Neuronal stem cell (in vitro differentiated cells): ENCODE measurements around the gene ABCC4.

Experiments
- DNase-seq: peaks from one replicate; pipeline ENCODE4 v3.0.0-alpha.2; 2013; ENCODE audit warnings: low spot score
- H2AFZ ChIP-seq: one replicate; pipeline ENCODE4 v1.6.1; 2013; ENCODE audit warnings: mild to moderate bottlenecking, low read length, inconsistent platforms
- H2AK5ac ChIP-seq: 2 replicates; pipeline ENCODE4 v1.6.1; 2013; ENCODE audit warnings: low read depth, mild to moderate bottlenecking, inconsistent platforms, low read length, moderate library complexity, mixed read lengths
- H2BK120ac ChIP-seq: 2 replicates; pipeline ENCODE4 v1.6.1; 2013; ENCODE audit warnings: low read depth, mild to moderate bottlenecking, inconsistent platforms, low read length, moderate library complexity, mixed read lengths
- H2BK12ac ChIP-seq: one replicate; pipeline ENCODE4 v1.6.1; 2013; ENCODE audit warnings: low read length, inconsistent platforms
- H2BK15ac ChIP-seq: 2 replicates; pipeline ENCODE4 v1.6.1; 2013; ENCODE audit warnings: mild to moderate bottlenecking, low read length, inconsistent platforms, mixed read lengths
- H2BK5ac ChIP-seq: one replicate; pipeline ENCODE4 v1.6.1; 2013; ENCODE audit warnings: inconsistent platforms, mild to moderate bottlenecking, low read length, moderate library complexity
- H3K14ac ChIP-seq: one replicate; pipeline ENCODE4 v1.6.1; 2013; ENCODE audit warnings: low read length, inconsistent platforms
- H3K18ac ChIP-seq: 2 replicates; pipeline ENCODE4 v1.6.1; 2013; ENCODE audit warnings: low read length, inconsistent platforms
- H3K23ac ChIP-seq: 2 replicates; pipeline ENCODE4 v1.6.1; 2013; ENCODE audit warnings: low read depth, mild to moderate bottlenecking, mixed read lengths, low read length, inconsistent platforms; ENCODE audit not compliant: poor library complexity
- H3K27ac ChIP-seq: replicated peaks from 3 replicates; pipeline ENCODE4 v1.5.1; 2013; ENCODE audit warnings: low read length, inconsistent platforms
- H3K27me3 ChIP-seq, 3 experiments: 2 replicates each; pipeline ENCODE4 v1.6.1; 2013; ENCODE audit warnings: low read length in 3 of 3, mild to moderate bottlenecking in 2 of 3, inconsistent platforms in 1 of 3, low read depth in 1 of 3, mixed read lengths in 1 of 3, moderate library complexity in 1 of 3; ENCODE audit not compliant: control insufficient read depth in 3 of 3, insufficient read depth in 3 of 3
- H3K36me3 ChIP-seq, 2 donors: replicated peaks in 1 of 2; 2 replicates each; pipeline ENCODE4 v1.6.1; 2013; ENCODE audit warnings: low read length in 2 of 2; ENCODE audit not compliant: control insufficient read depth in 2 of 2, insufficient read depth in 2 of 2
- H3K4ac ChIP-seq: 2 replicates; pipeline ENCODE4 v1.6.1; 2013; ENCODE audit warnings: inconsistent platforms, mild to moderate bottlenecking, low read length, moderate library complexity
- H3K4me1 ChIP-seq, 2 donors: 1 replicate in 1 of 2; 2 replicates in 1 of 2; pipeline ENCODE4 v1.6.1; 2013; ENCODE audit warnings: low read length in 2 of 2, low read depth in 1 of 2; ENCODE audit not compliant: control insufficient read depth in 2 of 2, insufficient read depth in 1 of 2
- H3K4me2 ChIP-seq: one replicate; pipeline ENCODE4 v1.6.1; 2013; ENCODE audit warnings: mild to moderate bottlenecking, low read length, inconsistent platforms; ENCODE audit not compliant: insufficient read depth, poor library complexity, severe bottlenecking
- H3K4me3 ChIP-seq, 2 donors: 2 replicates each; pipeline ENCODE4 v1.5.1; 2013; ENCODE audit warnings: low read length in 2 of 2, mild to moderate bottlenecking in 2 of 2, inconsistent platforms in 1 of 2, moderate library complexity in 1 of 2
- H3K79me1 ChIP-seq: one replicate; pipeline ENCODE4 v1.6.1; 2013; ENCODE audit warnings: low read depth, mild to moderate bottlenecking, inconsistent platforms, low read length, moderate library complexity
- H3K9ac ChIP-seq: one replicate; pipeline ENCODE4 v1.6.1; 2013; ENCODE audit warnings: mild to moderate bottlenecking, low read depth, low read length, inconsistent platforms; ENCODE audit not compliant: poor library complexity
- H3K9me3 ChIP-seq, 2 donors: replicated peaks in 1 of 2; 2 replicates each; pipeline versions ENCODE3 to v1.6.1; 2013; ENCODE audit warnings: low read length in 2 of 2, mild to moderate bottlenecking in 2 of 2, inconsistent platforms in 1 of 2, low read depth in 1 of 2, mixed read lengths in 1 of 2, moderate library complexity in 1 of 2; ENCODE audit not compliant: control insufficient read depth in 2 of 2, insufficient read depth in 1 of 2
- H4K8ac ChIP-seq: one replicate; pipeline ENCODE4 v1.6.1; 2013; ENCODE audit warnings: low read depth, mild to moderate bottlenecking, inconsistent platforms, low read length, moderate library complexity
- H4K91ac ChIP-seq: one replicate; pipeline ENCODE4 v1.6.1; 2013; ENCODE audit warnings: low read length, low read depth, mild to moderate bottlenecking, inconsistent platforms; ENCODE audit not compliant: poor library complexity
- WGBS, 2 donors: extraction: QIAGEN DNeasy Blood & Tissue Kit; methylation state at CpG; one replicate each; pipeline ENCODE4 v1.1.7; 2013; ENCODE audit warnings: missing lambda C conversion rate in 2 of 2, mixed read lengths in 1 of 2; ENCODE audit not compliant: insufficient read length in 2 of 2, insufficient replicate concordance in 1 of 2; ENCODE audit errors: extremely low coverage in 2 of 2; 5-methylcytosine and 5-hydroxymethylcytosine counted together

The ABCC4 gene

DNA sequence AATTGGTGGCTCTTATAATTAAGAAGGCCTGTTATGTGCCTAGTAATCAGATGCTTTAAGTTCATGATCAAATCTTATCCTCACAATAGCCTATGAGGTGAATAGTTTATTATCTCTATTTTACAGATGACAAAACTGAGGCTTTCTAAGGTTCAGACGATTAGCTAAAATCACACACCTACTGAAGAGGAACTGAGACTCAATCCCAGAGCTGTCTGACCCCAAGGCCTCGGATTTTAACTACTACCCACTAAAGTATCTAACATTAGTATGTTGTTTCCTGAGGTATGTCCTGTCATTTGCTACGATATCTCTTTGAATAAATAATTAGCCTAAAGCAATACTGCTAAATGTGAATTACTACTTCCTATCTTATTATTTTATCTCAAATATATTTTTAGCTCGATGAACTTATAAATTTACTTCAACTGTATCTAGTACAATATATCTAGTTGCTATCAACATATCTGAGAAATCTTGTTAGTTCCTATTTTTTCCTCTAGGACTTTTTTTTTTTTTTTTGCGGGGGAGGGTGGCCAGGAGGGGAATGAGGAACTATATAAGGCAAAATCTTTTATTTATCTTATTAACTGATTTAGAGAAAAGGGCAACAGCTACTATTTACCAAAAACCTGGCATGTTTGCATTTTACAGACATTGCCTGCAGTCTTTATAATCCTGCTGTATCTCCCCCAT lies 118.5 kb downstream of the ABCC4 start:
- DNase-seq: no peak
- H3K14ac ChIP-seq: no peak overlapping the region
- no peak overlapping the region for H4K8ac ChIP-seq
- no peak overlapping the region for H2BK12ac ChIP-seq
- no peak overlapping the region for H4K91ac ChIP-seq
- H2AFZ ChIP-seq: no peak overlapping the region
- H2BK120ac ChIP-seq: no peak overlapping the region
- peaks cover 3 to 10% of the 10 kb centered on the region in 2 donors for H3K36me3 ChIP-seq
- no peak overlapping the region for H3K23ac ChIP-seq
- H3K18ac ChIP-seq: no peak overlapping the region
- no peaks in the 10 kb centered on the region for H3K27me3 ChIP-seq
- no peak overlapping the region for H3K27ac ChIP-seq
- H3K4me1 ChIP-seq: peaks cover 0 to 7% of the 10 kb centered on the region in 2 donors
- H3K4me2 ChIP-seq: no peak overlapping the region
- no peak overlapping the region for H3K4ac ChIP-seq
- H2BK5ac ChIP-seq: no peak overlapping the region
- H3K4me3 ChIP-seq: no peak overlapping the region
- H3K9me3 ChIP-seq: peaks cover 1 to 15% of the 10 kb centered on the region in 2 donors
- WGBS, 2 donors: no CpG with 5 or more reads among the region's 5 CpGs
- H2BK15ac ChIP-seq: no peak overlapping the region
- no peaks in the 10 kb centered on the region for H3K79me1 ChIP-seq
- H3K9ac ChIP-seq: no peak overlapping the region
- H2AK5ac ChIP-seq: no peak overlapping the region

DNA sequence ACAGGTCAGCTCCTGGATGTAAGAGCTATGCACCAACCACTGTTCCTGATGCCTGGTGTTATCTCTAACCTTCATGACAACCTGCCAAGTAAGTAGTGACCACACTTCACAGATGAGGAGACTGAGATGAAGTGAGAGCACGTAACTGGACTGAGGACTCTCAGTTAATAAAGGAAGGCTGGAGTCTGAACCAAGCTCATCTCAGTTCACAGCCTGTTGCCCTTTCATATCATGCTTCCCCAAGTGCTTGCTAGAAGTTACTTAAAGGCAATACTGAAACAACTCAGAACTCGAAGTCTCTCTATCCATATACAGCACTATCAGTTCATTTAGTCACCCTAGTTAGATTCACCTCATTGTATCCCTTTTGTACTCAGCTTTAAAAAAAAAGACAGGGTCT lies 119.7 kb downstream of the ABCC4 start:
- no peak for DNase-seq
- Histone ChIP-seq H3K27ac (no peak overlapping the region), H3K4me3 (no peak overlapping the region), H3K9me3 (peaks cover under 1 to 11% of the 10 kb centered on the region in 2 donors), H3K36me3 (peaks cover 2 to 17% of the 10 kb centered on the region in 2 donors), H3K18ac (no peak overlapping the region), H3K23ac (no peak overlapping the region), H2BK120ac (no peak overlapping the region), H2AFZ (no peak overlapping the region), H3K9ac (no peak overlapping the region), H2AK5ac (no peak overlapping the region), H3K14ac (no peak overlapping the region), H4K91ac (no peak overlapping the region), H2BK12ac (no peak overlapping the region), H3K4ac (no peak overlapping the region), H3K79me1 (no peaks in the 10 kb centered on the region), H2BK15ac (no peak overlapping the region), H3K4me2 (no peak overlapping the region), H3K4me1 (peaks cover 0 to 7% of the 10 kb centered on the region in 2 donors), H3K27me3 (no peaks in the 10 kb centered on the region), H2BK5ac (no peak overlapping the region), H4K8ac (no peak overlapping the region)
- no CpG with 5 or more reads among the region's 2 CpGs for WGBS, 2 donors

DNA sequence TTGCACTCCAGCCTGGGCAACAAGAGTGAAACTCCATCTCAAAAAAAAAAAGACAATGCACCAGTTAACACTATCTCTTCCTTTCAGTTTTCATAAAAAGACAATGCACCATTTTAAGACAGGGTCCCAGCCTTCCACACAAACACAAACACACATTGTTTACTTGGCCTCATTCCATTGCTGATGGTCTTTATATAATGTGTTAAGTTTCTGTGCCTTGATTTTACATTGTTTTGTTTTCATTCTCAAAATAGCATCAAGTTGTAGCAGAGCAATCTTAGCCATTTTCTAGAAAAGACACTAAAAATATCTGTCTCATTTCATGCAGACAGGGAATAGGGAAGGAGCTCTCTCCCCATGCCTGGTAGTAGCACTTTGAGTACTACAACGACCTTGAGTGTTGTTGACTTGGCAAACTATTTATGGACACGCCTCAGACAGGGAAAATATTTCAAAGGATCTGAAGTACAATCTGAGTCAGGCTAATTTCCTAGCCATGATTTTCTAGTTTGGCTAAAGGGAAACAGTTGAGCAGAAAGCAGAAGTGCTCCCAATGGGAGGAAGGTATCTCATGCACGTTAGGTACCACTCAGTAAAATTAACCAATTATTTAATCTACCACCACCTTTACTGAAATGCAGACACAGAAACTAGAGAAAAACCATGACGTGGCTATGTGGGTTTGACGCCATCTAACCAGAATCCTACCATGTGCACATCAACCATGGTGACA lies 120.6 kb downstream of the ABCC4 start:
- H3K79me1 ChIP-seq: no peaks in the 10 kb centered on the region
- no peaks in the 10 kb centered on the region for H3K27me3 ChIP-seq
- no peak for DNase-seq
- no peak overlapping the region for H2BK5ac ChIP-seq
- no peak overlapping the region for H3K4ac ChIP-seq
- no CpG with 5 or more reads among the region's 5 CpGs for WGBS, 2 donors
- no peak overlapping the region for H2BK12ac ChIP-seq
- no peak overlapping the region for H2BK15ac ChIP-seq
- peaks cover 0 to 9% of the 10 kb centered on the region in 2 donors for H3K9me3 ChIP-seq
- H3K36me3 ChIP-seq: peaks cover 2 to 19% of the 10 kb centered on the region in 2 donors
- H3K23ac ChIP-seq: no peak overlapping the region
- H3K4me3 ChIP-seq: no peak overlapping the region
- no peak overlapping the region for H4K8ac ChIP-seq
- H4K91ac ChIP-seq: no peak overlapping the region
- no peak overlapping the region for H3K14ac ChIP-seq
- H3K9ac ChIP-seq: no peak overlapping the region
- H2AK5ac ChIP-seq: no peak overlapping the region
- no peak overlapping the region for H2BK120ac ChIP-seq
- H3K18ac ChIP-seq: no peak overlapping the region
- no peak overlapping the region for H3K27ac ChIP-seq
- H3K4me1 ChIP-seq: peaks cover 0 to 7% of the 10 kb centered on the region in 2 donors
- H2AFZ ChIP-seq: no peak overlapping the region
- no peak overlapping the region for H3K4me2 ChIP-seq

DNA sequence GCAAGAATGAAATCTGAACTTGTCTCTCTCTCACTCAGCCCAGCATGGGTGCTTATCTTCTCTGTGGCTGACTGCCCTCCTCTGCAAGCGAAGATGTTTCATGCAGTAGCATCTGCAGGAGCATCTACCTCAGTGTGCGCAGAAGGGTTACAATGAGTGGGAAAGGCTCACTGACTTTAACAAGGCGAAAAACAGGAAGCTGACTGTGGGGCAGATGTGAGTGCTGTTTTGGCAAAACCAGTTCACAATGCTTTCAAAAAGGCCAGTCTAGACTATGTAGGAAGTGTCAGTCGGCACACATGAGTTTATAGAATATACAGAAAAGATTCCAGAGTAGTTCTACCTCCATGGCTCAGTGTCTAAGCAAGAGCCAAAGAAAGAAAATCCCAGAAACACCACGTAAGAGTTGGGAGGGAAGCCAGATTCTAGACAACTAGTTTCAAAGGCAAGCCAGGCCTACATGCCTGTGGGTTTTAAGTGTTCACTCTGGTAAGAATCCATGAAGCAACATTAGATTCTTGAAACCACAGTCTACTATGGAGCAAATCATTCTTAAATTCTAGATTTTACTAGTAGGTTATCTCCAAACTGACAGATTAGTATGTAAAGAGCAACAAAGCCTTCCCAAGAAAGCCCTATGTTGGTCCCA lies 124.5 kb downstream of the ABCC4 start:
- DNase-seq: no peak
- H3K9me3 ChIP-seq: peaks cover 0 to 9% of the 10 kb centered on the region in 2 donors
- no peak overlapping the region for H2BK120ac ChIP-seq
- H2BK5ac ChIP-seq: no peak overlapping the region
- H3K27ac ChIP-seq: no peak overlapping the region
- no peak overlapping the region for H4K8ac ChIP-seq
- H3K36me3 ChIP-seq: peaks cover 3 to 19% of the 10 kb centered on the region in 2 donors
- no peak overlapping the region for H2BK12ac ChIP-seq
- H3K23ac ChIP-seq: no peak overlapping the region
- H3K18ac ChIP-seq: no peak overlapping the region
- H2AK5ac ChIP-seq: no peak overlapping the region
- no peak overlapping the region for H3K4me3 ChIP-seq
- no peak overlapping the region for H2AFZ ChIP-seq
- no peaks in the 10 kb centered on the region for H3K27me3 ChIP-seq
- H3K4me2 ChIP-seq: no peak overlapping the region
- H4K91ac ChIP-seq: no peak overlapping the region
- no peak overlapping the region for H3K9ac ChIP-seq
- WGBS, 2 donors: no CpG with 5 or more reads among the region's 5 CpGs
- peaks cover 6 to 12% of the 10 kb centered on the region in 2 donors for H3K4me1 ChIP-seq
- H2BK15ac ChIP-seq: no peak overlapping the region
- no peak overlapping the region for H3K4ac ChIP-seq
- no peak overlapping the region for H3K14ac ChIP-seq
- no peaks in the 10 kb centered on the region for H3K79me1 ChIP-seq
